Ishikawa (cell line): Measurements from ENCODE around the gene TMEM214.

ENCODE experiments used
- EP300 ChIP-seq: IDR thresholded peaks from 2 replicates; pipeline ENCODE4 v1.6.1; 2012; ENCODE audit warnings: borderline replicate concordance
- FOXM1 ChIP-seq: IDR thresholded peaks from 2 replicates; pipeline ENCODE4 v1.6.1; 2012; ENCODE audit warnings: low read depth, borderline replicate concordance
- RAD21 ChIP-seq: IDR thresholded peaks from 2 replicates; pipeline ENCODE4 v1.6.1; 2012; ENCODE audit warnings: low read depth
- TAF1 ChIP-seq: IDR thresholded peaks from 2 replicates; pipeline ENCODE4 v1.6.1; 2012; ENCODE audit warnings: low read depth, mild to moderate bottlenecking
- TCF12 ChIP-seq: IDR thresholded peaks from 2 replicates; pipeline ENCODE4 v1.6.1; 2012; ENCODE audit warnings: low read depth
- ZBTB7A ChIP-seq: IDR thresholded peaks from 2 replicates; pipeline ENCODE4 v1.6.1; 2012; ENCODE audit warnings: low read depth
- TF ChIP-seq, protein P1 (sequence below): IDR thresholded peaks from 2 replicates; pipeline ENCODE4 v1.6.1; 2012
- TF ChIP-seq, protein P2 (sequence below): IDR thresholded peaks from 2 replicates; pipeline ENCODE4 v1.6.1; 2012; ENCODE audit warnings: low read depth, mild to moderate bottlenecking

DNA sequence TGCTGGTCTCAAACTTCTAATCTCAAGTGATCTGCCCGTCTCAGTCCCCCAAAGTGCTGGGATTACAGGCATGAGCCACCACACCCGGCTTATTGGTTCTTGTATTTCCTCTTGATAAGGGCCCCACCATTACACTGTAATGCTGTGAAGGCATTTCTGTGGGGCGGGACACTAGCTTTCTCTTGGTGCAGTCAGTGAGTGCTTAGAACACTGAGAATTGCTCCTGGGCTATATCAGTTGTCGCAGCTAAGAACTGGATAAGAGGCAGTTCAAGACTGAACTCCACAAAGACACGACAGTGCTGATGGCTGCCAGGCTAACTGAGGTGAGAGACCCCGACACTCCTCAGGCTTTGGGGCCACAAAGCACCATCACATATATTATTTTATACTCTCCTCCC is 55.9 kb downstream of the TMEM214 start:
- TF ChIP-seq, protein P1, sequence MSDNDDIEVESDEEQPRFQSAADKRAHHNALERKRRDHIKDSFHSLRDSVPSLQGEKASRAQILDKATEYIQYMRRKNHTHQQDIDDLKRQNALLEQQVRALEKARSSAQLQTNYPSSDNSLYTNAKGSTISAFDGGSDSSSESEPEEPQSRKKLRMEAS: no peak
- TF ChIP-seq, protein P2, sequence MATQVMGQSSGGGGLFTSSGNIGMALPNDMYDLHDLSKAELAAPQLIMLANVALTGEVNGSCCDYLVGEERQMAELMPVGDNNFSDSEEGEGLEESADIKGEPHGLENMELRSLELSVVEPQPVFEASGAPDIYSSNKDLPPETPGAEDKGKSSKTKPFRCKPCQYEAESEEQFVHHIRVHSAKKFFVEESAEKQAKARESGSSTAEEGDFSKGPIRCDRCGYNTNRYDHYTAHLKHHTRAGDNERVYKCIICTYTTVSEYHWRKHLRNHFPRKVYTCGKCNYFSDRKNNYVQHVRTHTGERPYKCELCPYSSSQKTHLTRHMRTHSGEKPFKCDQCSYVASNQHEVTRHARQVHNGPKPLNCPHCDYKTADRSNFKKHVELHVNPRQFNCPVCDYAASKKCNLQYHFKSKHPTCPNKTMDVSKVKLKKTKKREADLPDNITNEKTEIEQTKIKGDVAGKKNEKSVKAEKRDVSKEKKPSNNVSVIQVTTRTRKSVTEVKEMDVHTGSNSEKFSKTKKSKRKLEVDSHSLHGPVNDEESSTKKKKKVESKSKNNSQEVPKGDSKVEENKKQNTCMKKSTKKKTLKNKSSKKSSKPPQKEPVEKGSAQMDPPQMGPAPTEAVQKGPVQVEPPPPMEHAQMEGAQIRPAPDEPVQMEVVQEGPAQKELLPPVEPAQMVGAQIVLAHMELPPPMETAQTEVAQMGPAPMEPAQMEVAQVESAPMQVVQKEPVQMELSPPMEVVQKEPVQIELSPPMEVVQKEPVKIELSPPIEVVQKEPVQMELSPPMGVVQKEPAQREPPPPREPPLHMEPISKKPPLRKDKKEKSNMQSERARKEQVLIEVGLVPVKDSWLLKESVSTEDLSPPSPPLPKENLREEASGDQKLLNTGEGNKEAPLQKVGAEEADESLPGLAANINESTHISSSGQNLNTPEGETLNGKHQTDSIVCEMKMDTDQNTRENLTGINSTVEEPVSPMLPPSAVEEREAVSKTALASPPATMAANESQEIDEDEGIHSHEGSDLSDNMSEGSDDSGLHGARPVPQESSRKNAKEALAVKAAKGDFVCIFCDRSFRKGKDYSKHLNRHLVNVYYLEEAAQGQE: no peak
- TF ChIP-seq RAD21: no peak
- no peak for TF ChIP-seq ZBTB7A
- TF ChIP-seq EP300: no peak
- TF ChIP-seq FOXM1: no peak
- no peak for TF ChIP-seq TCF12
- TF ChIP-seq TAF1: no peak
